ENCODE results near the gene CNN2. TPM values are rescaled to one million over a fixed set of nuclear protein-coding genes. Genes with fewer than 3 reads are reported as not detected.
A peak's percentile ranks its signal among the peaks of the same experiment; 100 is the strongest.

CNN2 gene
- polyA plus RNA-seq, 3 donors, result 163 to 196 (median 180) TPM

GRCh38 chr19:1068009-1069001, 41.9 kb downstream of the CNN2 start:
- DNase-seq (ENCODE audit: extremely low read depth in 1 of 11, low read depth in 9 of 11, low spot score in 4 of 11), result no peak

GRCh38 chr19:1069009-1069779, 42.8 kb downstream of the CNN2 start:
- no peak for DNase-seq (ENCODE audit: extremely low read depth in 1 of 11, low read depth in 9 of 11, low spot score in 4 of 11)

GRCh38 chr19:1070576-1070930, 44.1 kb downstream of the CNN2 start:
- DNase-seq (ENCODE audit: extremely low read depth in 1 of 11, low read depth in 9 of 11, low spot score in 4 of 11), result no peak

GRCh38 chr19:1070931-1071791, 44.8 kb downstream of the CNN2 start:
- no peak for DNase-seq (ENCODE audit: extremely low read depth in 1 of 11, low read depth in 9 of 11, low spot score in 4 of 11)

GRCh38 chr19:1072371-1073015, 46.1 kb downstream of the CNN2 start:
- no peak for DNase-seq (ENCODE audit: extremely low read depth in 1 of 11, low read depth in 9 of 11, low spot score in 4 of 11)

GRCh38 chr19:1073063-1073955, 46.9 kb downstream of the CNN2 start:
- DNase-seq (ENCODE audit: extremely low read depth in 1 of 11, low read depth in 9 of 11, low spot score in 4 of 11), result no peak

GRCh38 chr19:1073956-1074517, 47.6 kb downstream of the CNN2 start:
- no peak for DNase-seq (ENCODE audit: extremely low read depth in 1 of 11, low read depth in 9 of 11, low spot score in 4 of 11)

- no peak for DNase-seq (ENCODE audit: extremely low read depth in 1 of 11, low read depth in 9 of 11, low spot score in 4 of 11)
Measured at GRCh38 chr19:1074544-1075283, 48.3 kb downstream of the CNN2 start.

- no peak for DNase-seq (ENCODE audit: extremely low read depth in 1 of 11, low read depth in 9 of 11, low spot score in 4 of 11)
Measured at GRCh38 chr19:1076046-1076386, 49.6 kb downstream of the CNN2 start.

GRCh38 chr19:1076951-1077350, 50.5 kb downstream of the CNN2 start:
- no peak for DNase-seq (ENCODE audit: extremely low read depth in 1 of 11, low read depth in 9 of 11, low spot score in 4 of 11)

- DNase-seq (ENCODE audit: extremely low read depth in 1 of 11, low read depth in 9 of 11, low spot score in 4 of 11), result no peak
Measured at GRCh38 chr19:1079566-1080111, 53.2 kb downstream of the CNN2 start.

- no peak for DNase-seq (ENCODE audit: extremely low read depth in 1 of 11, low read depth in 9 of 11, low spot score in 4 of 11)
Measured at GRCh38 chr19:1080360-1081161, 54.2 kb downstream of the CNN2 start.

GRCh38 chr19:1081301-1082164, 55.1 kb downstream of the CNN2 start:
- DNase-seq (ENCODE audit: extremely low read depth in 1 of 11, low read depth in 9 of 11, low spot score in 4 of 11), result peak in 1 of 11 donors; percentile 54

- peak in 2 of 11 donors; percentile 50 to 58 for DNase-seq (ENCODE audit: extremely low read depth in 1 of 11, low read depth in 9 of 11, low spot score in 4 of 11)
Measured at GRCh38 chr19:1082165-1082927, 55.9 kb downstream of the CNN2 start.

All from renal cortex interstitium (tissue), 11 donors.